ENCODE results near the gene GNPTAB. TPM values are rescaled to one million over a fixed set of nuclear protein-coding genes. Genes with fewer than 3 reads are reported as not detected.

Gene GNPTAB
- total and polyA plus RNA-seq, 2 donors (not counting 1 experiment from before 2014, with no cell fraction given), result 10.4 to 79.4 TPM

DNA sequence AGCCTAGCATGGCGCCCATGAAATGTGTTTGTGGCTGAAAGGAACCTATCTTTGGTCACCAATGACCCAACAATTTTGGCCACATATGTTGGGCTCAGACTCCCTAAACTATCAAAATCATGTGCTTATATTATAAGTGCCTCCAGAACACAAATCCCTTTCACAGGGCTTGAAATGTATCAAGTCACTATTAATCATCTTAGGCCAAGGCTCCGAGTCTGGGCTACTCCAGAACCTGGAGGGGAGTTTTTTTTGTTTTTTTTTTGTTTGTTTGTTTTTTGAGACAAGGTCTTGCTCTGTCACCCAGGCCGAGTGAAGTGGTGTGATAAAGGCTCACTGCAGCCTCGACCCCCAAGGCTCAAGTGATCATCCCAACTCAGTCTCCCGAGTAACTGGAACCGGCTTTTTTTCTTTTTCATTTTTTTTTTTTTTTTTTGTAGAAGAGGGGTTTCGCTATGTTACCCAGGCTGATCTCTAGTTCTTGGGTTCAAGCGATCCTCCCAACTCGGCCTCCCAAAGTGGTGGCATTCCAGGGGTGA lies 45.6 kb upstream of the GNPTAB start:
- peaks cover 18% of the 10 kb centered on the region for H3K4me1 Mint-ChIP-seq
- peak overlapping the region; percentile 85 for H3K27ac Mint-ChIP-seq
- DNase-seq (no peak), ATAC-seq (ENCODE audit: low read depth) (no peak)
- H3K9me3 ChIP-seq (ENCODE audit: control extremely low read depth in 1 of 3, control insufficient read depth in 2 of 3, insufficient read depth in 1 of 3, low read length in 2 of 3), result no peaks in the 10 kb centered on the region
- POLR2A ChIA-PET, result no interaction called here
- H3K36me3 ChIP-seq (replicated peaks in 1 of 2; ENCODE audit: control extremely low read depth in 1 of 2, control insufficient read depth in 1 of 2, extremely low read depth in 1 of 2, insufficient read depth in 2 of 2, low read length in 1 of 2), result no peaks in the 10 kb centered on the region
- TF ChIP-seq EZH2 (IDR thresholded peaks at IDR 0.05; ENCODE audit: borderline replicate concordance, insufficient read depth, low read depth, low read length, poor library complexity, severe bottlenecking) (no peak), CTCF (IDR thresholded peaks at IDR 0.05) (no peak)
- H3K4me2 ChIP-seq (replicated peaks; ENCODE audit: low read depth, low read length, poor library complexity, severe bottlenecking), result peak overlapping the region; percentile 80
- CTCF ChIA-PET, result no interaction called here
- H3K9ac ChIP-seq (ENCODE audit: low read length), result peak overlapping the region; percentile 90
- H4K20me1 ChIP-seq (ENCODE audit: control insufficient read depth, insufficient read depth, low read length, poor library complexity, severe bottlenecking), result no peaks in the 10 kb centered on the region
- peak overlapping the region in 1 of 2 donors; percentile 84 for H3K27ac ChIP-seq (ENCODE audit: low read length in 2 of 2)
- intact Hi-C loops (cut with micrococcal nuclease), result loop anchor here (5.0 kb wide), 1 partner anchor 56 kb away; no protein-coding TSS in a partner anchor
- H3K27me3 Mint-ChIP-seq, result no peaks in the 10 kb centered on the region
- H3K4me3 Mint-ChIP-seq, result peak overlapping the region; percentile 90
- peak overlapping the region in 4 of 5 experiments; percentile 85 to 92 (median 88) for H3K4me3 ChIP-seq (ENCODE audit: control extremely low read depth in 1 of 5, extremely low read depth in 1 of 5, insufficient read depth in 1 of 5, low read depth in 2 of 5, low read length in 4 of 5)
- no peaks in the 10 kb centered on the region for H3K9me3 Mint-ChIP-seq (ENCODE audit: insufficient read depth)
- 72% methylated on average over 3 of the region's 9 CpGs for WGBS (ENCODE audit: insufficient coverage)
- no peaks in the 10 kb centered on the region for H3K79me2 ChIP-seq (ENCODE audit: control insufficient read depth, insufficient read depth, low read length)
- H2AFZ ChIP-seq (ENCODE audit: insufficient read depth, low read depth, low read length, poor library complexity, severe bottlenecking), result peak overlapping the region; percentile 92
- no peaks in the 10 kb centered on the region for H3K27me3 ChIP-seq (replicated peaks in 1 of 4; ENCODE audit: control extremely low read depth in 1 of 4, control insufficient read depth in 3 of 4, insufficient read depth in 4 of 4, low read length in 3 of 4)
- H3K4me1 ChIP-seq (ENCODE audit: control insufficient read depth in 2 of 2, insufficient read depth in 2 of 2, low read length in 2 of 2), result peaks cover 6 to 14% of the 10 kb centered on the region in 2 donors

- H3K4me2 ChIP-seq (replicated peaks; ENCODE audit: low read depth, low read length, poor library complexity, severe bottlenecking), result no peak overlapping the region
- TF ChIP-seq CTCF (IDR thresholded peaks at IDR 0.05) (no peak), EZH2 (IDR thresholded peaks at IDR 0.05; ENCODE audit: borderline replicate concordance, insufficient read depth, low read depth, low read length, poor library complexity, severe bottlenecking) (no peak)
- H3K27ac ChIP-seq (ENCODE audit: low read length in 2 of 2), result no peak overlapping the region
- no peak overlapping the region for H2AFZ ChIP-seq (ENCODE audit: insufficient read depth, low read depth, low read length, poor library complexity, severe bottlenecking)
- ChIA-PET POLR2A (no interaction called here), CTCF (interaction anchor here (1.9 kb wide), 1 partner anchor 35 kb away, joined by 7 read pairs; no protein-coding TSS in a partner anchor)
- H3K79me2 ChIP-seq (ENCODE audit: control insufficient read depth, insufficient read depth, low read length), result no peaks in the 10 kb centered on the region
- H3K27me3 ChIP-seq (replicated peaks in 1 of 4; ENCODE audit: control extremely low read depth in 1 of 4, control insufficient read depth in 3 of 4, insufficient read depth in 4 of 4, low read length in 3 of 4), result no peaks in the 10 kb centered on the region
- ATAC-seq (ENCODE audit: low read depth) (no peak), DNase-seq (no peak)
- no peaks in the 10 kb centered on the region for H3K27me3 Mint-ChIP-seq
- H3K4me1 ChIP-seq (ENCODE audit: control insufficient read depth in 2 of 2, insufficient read depth in 2 of 2, low read length in 2 of 2), result peaks cover 6 to 14% of the 10 kb centered on the region in 2 donors
- no peak overlapping the region for H3K9ac ChIP-seq (ENCODE audit: low read length)
- no peak overlapping the region for H3K4me3 Mint-ChIP-seq
- H3K27ac Mint-ChIP-seq, result no peak overlapping the region
- intact Hi-C loops (cut with micrococcal nuclease), result loop anchor here (5.0 kb wide), 1 partner anchor 57 kb away; no protein-coding TSS in a partner anchor
- no peak overlapping the region for H3K4me3 ChIP-seq (ENCODE audit: control extremely low read depth in 1 of 5, extremely low read depth in 1 of 5, insufficient read depth in 1 of 5, low read depth in 2 of 5, low read length in 4 of 5)
- H3K9me3 ChIP-seq (ENCODE audit: control extremely low read depth in 1 of 3, control insufficient read depth in 2 of 3, insufficient read depth in 1 of 3, low read length in 2 of 3), result no peaks in the 10 kb centered on the region
- H3K9me3 Mint-ChIP-seq (ENCODE audit: insufficient read depth), result no peaks in the 10 kb centered on the region
- H4K20me1 ChIP-seq (ENCODE audit: control insufficient read depth, insufficient read depth, low read length, poor library complexity, severe bottlenecking), result no peaks in the 10 kb centered on the region
- H3K4me1 Mint-ChIP-seq, result peaks cover 15% of the 10 kb centered on the region
- H3K36me3 ChIP-seq (replicated peaks in 1 of 2; ENCODE audit: control extremely low read depth in 1 of 2, control insufficient read depth in 1 of 2, extremely low read depth in 1 of 2, insufficient read depth in 2 of 2, low read length in 1 of 2), result no peaks in the 10 kb centered on the region
- WGBS (ENCODE audit: insufficient coverage), result 65% methylated on average over 2 of the region's 9 CpGs
Measured at GRCh38 chr12:101875162-101875561, 44.4 kb upstream of the GNPTAB start.
